ENCODE data around the gene PRR30.
A peak's percentile ranks its signal among the peaks of the same experiment; 100 is the strongest.

Gene PRR30

GRCh38 chr2:27134781-27135477 lies 4.3 kb downstream of the PRR30 start:
- no peak for DNase-seq (ENCODE audit: low read depth in 1 of 2, low spot score in 1 of 2)
- TF ChIP-seq POLR2AphosphoS5 (IDR thresholded peaks at IDR 0.05; ENCODE audit: low read depth) = no peak
- no peak for TF ChIP-seq SPI1 (IDR thresholded peaks at IDR 0.05; ENCODE audit: borderline replicate concordance, low read depth)
- no peak for TF ChIP-seq GABPA (IDR thresholded peaks at IDR 0.05; ENCODE audit: low read depth)
- TF ChIP-seq REST (IDR thresholded peaks at IDR 0.05; ENCODE audit: insufficient replicate concordance, low read depth) = no peak
- TF ChIP-seq CTCF (IDR thresholded peaks at IDR 0.05; ENCODE audit: insufficient read depth, low read length) = no peak
- H3K4me3 ChIP-seq (replicated peaks; ENCODE audit: insufficient read depth, low read length) = peak overlapping the region; percentile 10
- H3K27ac ChIP-seq (replicated peaks) = peak overlapping the region; percentile 71
- H3K27me3 ChIP-seq (ENCODE audit: insufficient read depth, poor library complexity, severe bottlenecking) = no peaks in the 10 kb centered on the region

- no peaks in the 10 kb centered on the region for H3K27me3 ChIP-seq (ENCODE audit: insufficient read depth, poor library complexity, severe bottlenecking)
- peak within 1 kb of the TSS; percentile 95 for H3K4me3 ChIP-seq (replicated peaks; ENCODE audit: insufficient read depth, low read length)
- peak; percentile 76; the same call in 1 of the 2 replicates for TF ChIP-seq POLR2AphosphoS5 (IDR thresholded peaks at IDR 0.05; ENCODE audit: low read depth)
- peak; percentile 2 for TF ChIP-seq CTCF (IDR thresholded peaks at IDR 0.05; ENCODE audit: insufficient read depth, low read length)
- peak; percentile 9; the same call in 1 of the 2 replicates for TF ChIP-seq SPI1 (IDR thresholded peaks at IDR 0.05; ENCODE audit: borderline replicate concordance, low read depth)
- no peak for TF ChIP-seq REST (IDR thresholded peaks at IDR 0.05; ENCODE audit: insufficient replicate concordance, low read depth)
- TF ChIP-seq GABPA (IDR thresholded peaks at IDR 0.05; ENCODE audit: low read depth) = no peak
- DNase-seq (ENCODE audit: low read depth in 1 of 2, low spot score in 1 of 2) = peak; percentile 87 to 96
- peak within 1 kb of the TSS; percentile 71 for H3K27ac ChIP-seq (replicated peaks)
Measured at GRCh38 chr2:27133905-27134780, 5.1 kb downstream of the PRR30 start, which contains the start of gene PREB. TSS of gene PREB (minus strand) at chr2:27134636. CDS start at chr2:27134421, 215 bp downstream.

GRCh38 chr2:27133195-27133875 lies 5.9 kb downstream of the PRR30 start:
- Histone ChIP-seq H3K27me3 (ENCODE audit: insufficient read depth, poor library complexity, severe bottlenecking) (no peaks in the 10 kb centered on the region), H3K27ac (replicated peaks) (peak overlapping the region; percentile 71), H3K4me3 (replicated peaks; ENCODE audit: insufficient read depth, low read length) (peak overlapping the region; percentile 95)
- TF ChIP-seq GABPA (IDR thresholded peaks at IDR 0.05; ENCODE audit: low read depth) = no peak
- TF ChIP-seq SPI1 (IDR thresholded peaks at IDR 0.05; ENCODE audit: borderline replicate concordance, low read depth) = no peak
- TF ChIP-seq REST (IDR thresholded peaks at IDR 0.05; ENCODE audit: insufficient replicate concordance, low read depth) = no peak
- TF ChIP-seq CTCF (IDR thresholded peaks at IDR 0.05; ENCODE audit: insufficient read depth, low read length) = no peak
- no peak for TF ChIP-seq POLR2AphosphoS5 (IDR thresholded peaks at IDR 0.05; ENCODE audit: low read depth)
- DNase-seq (ENCODE audit: low read depth in 1 of 2, low spot score in 1 of 2) = no peak

Measured in HL-60 (cell line).